ENCODE data around the gene MISP.

Gene MISP

GRCh38 chr19:747432-748273 lies 3.3 kb upstream of the MISP start:
- DNase-seq, result no peak

DNA sequence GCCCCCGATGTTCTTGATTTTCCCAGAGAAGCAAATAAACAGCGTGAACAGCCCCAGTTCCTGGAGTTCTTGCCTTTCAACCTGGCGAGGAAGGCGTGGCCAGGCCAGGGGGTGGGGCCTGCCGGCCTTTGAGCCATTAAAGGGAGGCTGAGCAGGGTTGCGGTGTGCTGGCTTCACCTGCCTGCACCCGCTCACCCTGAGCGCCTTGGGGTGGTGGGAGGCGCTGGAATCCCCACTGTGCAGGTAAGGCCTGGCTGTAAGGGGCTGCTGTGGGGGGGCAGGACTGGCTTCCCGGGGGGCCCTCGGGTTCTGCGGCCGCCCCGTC lies 2.7 kb upstream of the MISP start:
- DNase-seq, result no peak

DNA sequence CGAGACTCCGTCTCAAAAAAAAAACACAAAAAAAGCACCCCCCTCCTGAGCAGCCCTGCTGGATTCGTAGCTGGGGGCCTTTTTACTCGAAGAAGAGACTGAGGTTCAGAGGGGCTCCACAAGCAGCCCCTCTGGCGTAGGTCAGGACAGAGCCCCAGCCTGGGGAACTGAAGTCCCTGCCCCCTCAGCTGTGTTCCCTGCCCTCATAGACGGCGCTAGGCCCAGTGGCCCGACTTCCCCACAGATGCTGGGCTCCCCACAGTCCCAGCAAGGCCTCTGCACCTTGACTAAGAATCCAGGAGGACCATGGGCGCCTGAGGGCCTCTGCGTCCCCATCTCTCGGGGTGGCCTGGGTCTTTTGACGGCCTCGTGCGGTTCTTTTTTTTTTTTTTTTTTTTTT lies 1.1 kb upstream of the MISP start:
- DNase-seq, result no peak

GRCh38 chr19:751501-752341 lies 809 bp downstream of the MISP start:
- peak; percentile 81 for DNase-seq

- DNase-seq, result peak; percentile 83
Observed at GRCh38 chr19:752652-753517, 2.0 kb downstream of the MISP start.

GRCh38 chr19:754530-754929 lies 3.6 kb downstream of the MISP start:
- no peak for DNase-seq

GRCh38 chr19:755063-755462 lies 4.2 kb downstream of the MISP start:
- no peak for DNase-seq

GRCh38 chr19:756236-756635 lies 5.3 kb downstream of the MISP start:
- no peak for DNase-seq

GRCh38 chr19:756821-757688 lies 6.1 kb downstream of the MISP start:
- DNase-seq, result no peak

DNA sequence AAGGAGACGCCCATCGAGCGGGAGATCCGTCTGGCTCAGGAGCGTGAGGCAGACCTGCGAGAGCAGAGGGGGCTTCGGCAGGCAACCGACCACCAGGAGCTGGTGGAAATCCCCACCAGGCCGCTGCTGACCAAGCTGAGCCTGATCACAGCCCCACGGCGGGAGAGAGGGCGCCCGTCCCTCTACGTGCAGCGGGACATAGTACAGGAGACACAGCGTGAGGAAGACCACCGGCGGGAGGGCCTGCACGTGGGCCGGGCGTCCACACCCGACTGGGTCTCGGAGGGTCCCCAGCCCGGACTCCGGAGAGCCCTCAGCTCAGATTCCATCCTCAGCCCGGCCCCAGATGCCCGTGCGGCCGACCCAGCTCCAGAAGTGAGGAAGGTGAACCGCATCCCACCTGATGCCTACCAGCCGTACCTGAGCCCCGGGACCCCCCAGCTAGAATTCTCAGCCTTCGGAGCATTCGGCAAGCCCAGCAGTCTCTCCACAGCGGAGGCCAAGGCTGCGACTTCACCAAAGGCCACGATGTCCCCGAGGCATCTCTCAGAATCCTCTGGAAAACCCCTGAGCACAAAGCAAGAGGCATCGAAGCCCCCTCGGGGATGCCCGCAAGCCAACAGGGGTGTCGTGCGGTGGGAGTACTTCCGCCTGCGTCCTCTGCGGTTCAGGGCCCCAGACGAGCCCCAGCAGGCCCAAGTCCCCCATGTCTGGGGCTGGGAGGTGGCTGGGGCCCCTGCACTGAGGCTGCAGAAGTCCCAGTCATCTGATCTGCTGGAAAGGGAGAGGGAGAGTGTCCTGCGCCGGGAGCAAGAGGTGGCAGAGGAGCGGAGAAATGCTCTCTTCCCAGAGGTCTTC lies 7.1 kb downstream of the MISP start:
- no peak for DNase-seq

DNA sequence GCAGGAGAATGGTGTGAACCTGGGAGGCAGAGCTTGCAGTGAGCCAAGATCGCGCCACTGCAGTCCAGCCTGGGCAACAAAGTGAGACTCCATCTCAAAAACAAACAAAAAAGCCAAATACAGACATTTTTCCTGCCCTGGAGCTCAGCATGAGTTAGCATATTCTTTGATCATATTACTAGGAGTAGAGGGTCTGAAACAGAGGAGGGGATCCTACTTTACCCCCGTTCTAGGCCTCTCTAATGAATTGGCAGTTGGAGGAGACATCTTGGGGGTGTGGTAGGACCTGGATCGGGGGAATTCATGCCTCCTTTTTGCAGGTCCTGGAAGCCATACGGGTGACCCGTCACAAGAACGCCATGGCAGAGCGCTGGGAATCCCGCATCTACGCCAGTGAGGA lies 12.3 kb downstream of the MISP start:
- no peak for DNase-seq

- DNase-seq, result no peak
Observed at GRCh38 chr19:763869-764268, 13.0 kb downstream of the MISP start.

GRCh38 chr19:764301-764700 lies 13.4 kb downstream of the MISP start:
- no peak for DNase-seq

DNA sequence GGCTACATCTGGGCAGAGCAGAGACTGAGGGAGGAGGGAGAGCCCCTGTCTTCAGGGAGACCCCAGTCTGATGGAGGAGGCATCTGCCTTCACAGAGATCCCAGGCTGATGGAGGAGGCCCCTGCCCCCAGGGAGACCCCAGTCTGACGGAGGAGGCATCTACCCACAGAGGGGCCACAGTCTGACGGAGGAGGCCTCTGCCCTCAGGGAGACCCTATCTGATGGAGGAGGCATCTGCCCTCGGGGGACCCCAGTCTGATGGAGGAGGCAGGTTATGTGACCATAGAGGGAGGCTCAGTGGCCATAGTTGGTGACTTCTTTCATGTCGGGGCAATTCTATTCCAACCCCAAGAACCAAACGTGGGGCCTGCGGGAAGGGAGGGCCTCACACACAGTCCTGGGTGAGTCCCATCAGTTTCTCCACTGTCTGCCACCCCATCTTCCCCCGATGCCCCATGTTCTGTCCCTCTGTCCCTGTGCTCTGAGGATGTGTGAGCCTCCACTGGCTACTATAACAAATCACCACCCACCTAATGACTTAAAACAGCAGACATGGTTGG lies 14.3 kb downstream of the MISP start:
- no peak for DNase-seq

GRCh38 chr19:768424-768823 lies 17.5 kb downstream of the MISP start:
- peak; percentile 93 for DNase-seq

DNA sequence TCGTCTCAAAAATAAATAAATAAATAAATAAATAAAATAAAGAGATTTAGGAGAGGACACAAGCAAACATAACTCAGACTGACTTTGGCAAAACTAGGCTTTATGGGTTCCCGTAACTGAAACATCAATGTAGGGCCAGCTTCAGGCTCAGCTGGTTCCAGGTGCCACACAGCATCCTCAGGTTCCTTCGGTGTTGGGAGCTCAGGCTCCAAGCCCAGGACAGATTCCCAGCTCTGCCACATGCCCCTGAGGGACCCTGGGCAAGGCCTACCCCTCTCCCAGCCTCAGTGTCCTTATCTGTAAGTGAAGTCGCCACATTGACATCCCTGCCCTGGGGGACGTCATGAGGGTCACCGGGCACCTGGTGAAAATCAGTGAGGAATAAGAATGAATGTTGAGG lies 18.7 kb downstream of the MISP start:
- DNase-seq, result no peak

GRCh38 chr19:771332-771785 lies 20.4 kb downstream of the MISP start:
- no peak for DNase-seq

- no peak for DNase-seq
Observed at GRCh38 chr19:772063-772462, 21.2 kb downstream of the MISP start.

GRCh38 chr19:772730-773436 lies 22.0 kb downstream of the MISP start:
- DNase-seq, result peak; percentile 29

DNA sequence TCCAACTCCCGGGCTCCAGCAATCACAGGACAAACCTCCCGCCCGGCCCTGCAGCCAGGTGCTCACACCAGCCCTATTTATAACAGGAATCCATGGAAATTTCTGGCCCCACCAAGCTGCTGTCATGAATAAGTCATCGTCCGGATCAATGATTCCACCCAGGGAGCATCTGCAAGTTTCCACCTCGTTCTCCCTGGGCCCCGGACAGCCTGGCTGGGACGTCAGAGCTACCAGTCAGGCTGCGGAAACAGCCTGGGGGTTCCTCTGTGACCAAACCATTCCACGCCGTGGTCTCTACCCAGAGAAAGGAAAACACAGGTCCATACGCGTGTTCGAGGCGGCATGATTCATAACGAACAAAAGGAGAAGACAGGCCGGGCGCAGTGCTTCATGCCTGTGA lies 25.6 kb downstream of the MISP start:
- peak; percentile 13 for DNase-seq

All from kidney glomerular epithelial cell (primary cell).